ENCODE data around the gene ESR1.

ESR1 gene

GRCh38 chr6:152094276-152094675 is 286.8 kb downstream of the ESR1 start:
- Mint-ChIP-seq H3K4me3 (no peak overlapping the region), H3K36me3 (no peaks in the 10 kb centered on the region), H3K4me1 (peaks cover 15% of the 10 kb centered on the region), H3K27ac (no peak overlapping the region), H3K9me3 (no peaks in the 10 kb centered on the region)
- DNase-seq (ENCODE audit: low spot score in 2 of 2) (no peak), ATAC-seq (no peak)

- Mint-ChIP-seq H3K27ac (no peak overlapping the region), H3K4me1 (peaks cover 15% of the 10 kb centered on the region), H3K9me3 (no peaks in the 10 kb centered on the region), H3K36me3 (no peaks in the 10 kb centered on the region), H3K4me3 (no peak overlapping the region)
- peak; percentile 96 for ATAC-seq
- no peak for DNase-seq (ENCODE audit: low spot score in 2 of 2)
Observed at GRCh38 chr6:152094992-152095592, 287.6 kb downstream of the ESR1 start.

GRCh38 chr6:152096863-152097496 is 289.5 kb downstream of the ESR1 start:
- Mint-ChIP-seq H3K36me3 (no peaks in the 10 kb centered on the region), H3K27ac (no peak overlapping the region), H3K4me3 (no peak overlapping the region), H3K4me1 (peaks cover 15% of the 10 kb centered on the region), H3K9me3 (no peaks in the 10 kb centered on the region)
- no peak for DNase-seq (ENCODE audit: low spot score in 2 of 2)
- no peak for ATAC-seq

GRCh38 chr6:152098683-152099082 is 291.2 kb downstream of the ESR1 start:
- ATAC-seq: no peak
- no peak for DNase-seq (ENCODE audit: low spot score in 2 of 2)
- Mint-ChIP-seq H3K4me3 (no peak overlapping the region), H3K36me3 (no peaks in the 10 kb centered on the region), H3K4me1 (peaks cover 15% of the 10 kb centered on the region), H3K27ac (no peak overlapping the region), H3K9me3 (no peaks in the 10 kb centered on the region)

GRCh38 chr6:152099446-152100182 is 292.1 kb downstream of the ESR1 start:
- ATAC-seq (no peak), DNase-seq (ENCODE audit: low spot score in 2 of 2) (no peak)
- Mint-ChIP-seq H3K4me1 (peaks cover 11% of the 10 kb centered on the region), H3K4me3 (no peak overlapping the region), H3K36me3 (no peaks in the 10 kb centered on the region), H3K27ac (no peak overlapping the region), H3K9me3 (no peaks in the 10 kb centered on the region)

GRCh38 chr6:152100183-152100618 is 292.7 kb downstream of the ESR1 start:
- no peak overlapping the region for H3K4me3 Mint-ChIP-seq
- DNase-seq (ENCODE audit: low spot score in 2 of 2): no peak
- no peaks in the 10 kb centered on the region for H3K36me3 Mint-ChIP-seq
- no peaks in the 10 kb centered on the region for H3K9me3 Mint-ChIP-seq
- ATAC-seq: no peak
- H3K4me1 Mint-ChIP-seq: peaks cover 5% of the 10 kb centered on the region
- H3K27ac Mint-ChIP-seq: peak overlapping the region; percentile 42

GRCh38 chr6:152107973-152108372 is 300.5 kb downstream of the ESR1 start:
- H3K4me3 Mint-ChIP-seq: no peak overlapping the region
- H3K27ac Mint-ChIP-seq: no peak overlapping the region
- H3K4me1 Mint-ChIP-seq: no peaks in the 10 kb centered on the region
- ATAC-seq: no peak
- H3K36me3 Mint-ChIP-seq: no peaks in the 10 kb centered on the region
- DNase-seq (ENCODE audit: low spot score in 2 of 2): no peak
- H3K9me3 Mint-ChIP-seq: no peaks in the 10 kb centered on the region

- no peak overlapping the region for H3K4me3 Mint-ChIP-seq
- H3K9me3 Mint-ChIP-seq: no peaks in the 10 kb centered on the region
- H3K27ac Mint-ChIP-seq: no peak overlapping the region
- H3K4me1 Mint-ChIP-seq: no peaks in the 10 kb centered on the region
- ATAC-seq: no peak
- no peak for DNase-seq (ENCODE audit: low spot score in 2 of 2)
- H3K36me3 Mint-ChIP-seq: no peaks in the 10 kb centered on the region
Observed at GRCh38 chr6:152110886-152111820, 303.7 kb downstream of the ESR1 start.

GRCh38 chr6:152112491-152113261 is 305.2 kb downstream of the ESR1 start:
- Mint-ChIP-seq H3K27ac (no peak overlapping the region), H3K36me3 (no peaks in the 10 kb centered on the region), H3K9me3 (no peaks in the 10 kb centered on the region), H3K4me1 (peaks cover 3% of the 10 kb centered on the region), H3K4me3 (no peak overlapping the region)
- ATAC-seq (no peak), DNase-seq (ENCODE audit: low spot score in 2 of 2) (no peak)

- ATAC-seq: peak; percentile 53
Observed at GRCh38 chr6:152117156-152118133, 310.0 kb downstream of the ESR1 start.

GRCh38 chr6:152118224-152118623 is 310.7 kb downstream of the ESR1 start:
- H3K4me1 Mint-ChIP-seq: peaks cover 9% of the 10 kb centered on the region
- no peak overlapping the region for H3K27ac Mint-ChIP-seq
- DNase-seq (ENCODE audit: low spot score in 2 of 2) (no peak), ATAC-seq (no peak)
- H3K4me3 Mint-ChIP-seq: no peak overlapping the region
- H3K36me3 Mint-ChIP-seq: peaks cover 34% of the 10 kb centered on the region
- H3K9me3 Mint-ChIP-seq: peaks cover 3% of the 10 kb centered on the region

More at GRCh38 chr6:152117156-152118133, 310.0 kb downstream of the ESR1 start:
- Mint-ChIP-seq H3K27ac (no peak overlapping the region), H3K4me3 (no peak overlapping the region), H3K4me1 (peaks cover 9% of the 10 kb centered on the region), H3K36me3 (peaks cover 27% of the 10 kb centered on the region), H3K9me3 (peaks cover 3% of the 10 kb centered on the region)
- no peak for DNase-seq (ENCODE audit: low spot score in 2 of 2)

GRCh38 chr6:152118678-152119077 is 311.2 kb downstream of the ESR1 start:
- Mint-ChIP-seq H3K27ac (no peak overlapping the region), H3K4me3 (no peak overlapping the region), H3K9me3 (peaks cover 3% of the 10 kb centered on the region), H3K36me3 (peaks cover 39% of the 10 kb centered on the region), H3K4me1 (peaks cover 9% of the 10 kb centered on the region)
- DNase-seq (ENCODE audit: low spot score in 2 of 2) (no peak), ATAC-seq (no peak)

GRCh38 chr6:152119831-152120230 is 312.3 kb downstream of the ESR1 start:
- Mint-ChIP-seq H3K36me3 (peaks cover 46% of the 10 kb centered on the region), H3K9me3 (peaks cover 3% of the 10 kb centered on the region), H3K27ac (peak overlapping the region; percentile 54), H3K4me3 (no peak overlapping the region), H3K4me1 (peaks cover 9% of the 10 kb centered on the region)
- DNase-seq (ENCODE audit: low spot score in 2 of 2): no peak
- ATAC-seq: no peak
